Activated CD8-positive, alpha-beta memory T cell treated with anti-CD3 and anti-CD28 coated beads, Interleukin-2, amount 10 ng/mL, durations not matched to agents 7 days and 5 days (primary cell): ENCODE results near the gene FNDC10. TPM values are rescaled to one million over a fixed set of nuclear protein-coding genes. Genes with fewer than 3 reads are reported as not detected.
"Not testable (repeated sequence)": the region's sequence is repeated elsewhere in the genome, so short reads cannot be mapped to it uniquely, and the experiment has no call there.

Experiments used
- ATAC-seq: fragments of 150-1000 bp; cut with Tn5 transposase; one replicate; pipeline ENCODE4 v1.10.0; 2021; ENCODE audit warnings: moderate library complexity
- CTCF ChIA-PET: fragments of 350-600 bp; sonication (Branson Sonifier 250); formaldehyde crosslinking; loops from one replicate; lab custom pipeline; 2021; ENCODE audit warnings: antibody characterized with exemption; lab: Charles Lee
- DNase-seq: peaks from one replicate; pipeline ENCODE4 v3.0.0-alpha.2; 2020
- H3K27ac Mint-ChIP-seq: one replicate; pipeline ENCODE4 v1.8.0; 2021; ENCODE audit warnings: mild to moderate bottlenecking, mixed read lengths
- H3K27me3 Mint-ChIP-seq: one replicate; pipeline ENCODE4 v1.8.0; 2021; ENCODE audit warnings: mixed read lengths
- H3K36me3 Mint-ChIP-seq: one replicate; pipeline ENCODE4 v1.8.0; 2021; ENCODE audit warnings: mild to moderate bottlenecking, mixed read lengths
- H3K4me1 Mint-ChIP-seq: one replicate; pipeline ENCODE4 v1.8.0; 2021; ENCODE audit warnings: mixed read lengths
- H3K4me3 Mint-ChIP-seq: one replicate; pipeline ENCODE4 v1.8.0; 2021; ENCODE audit warnings: mild to moderate bottlenecking, moderate library complexity, mixed read lengths
- H3K9me3 Mint-ChIP-seq: one replicate; pipeline ENCODE4 v1.8.0; 2022; ENCODE audit warnings: low read depth, mixed read lengths
- total RNA-seq, 2 experiments: library from RNA; stranded (reverse); gene quantifications; one replicate each; pipeline ENCODE4 v1.2.3, GENCODE V29; 2021

Gene FNDC10
- total RNA-seq, result 1 to 10 TPM; 3.1 to 4.4 TPM

GRCh38 chr1:1599935-1600860, at the start of gene FNDC10:
TSS of gene FNDC10 (minus strand) at chr1:1600135. CDS start at chr1:1600015, 120 bp downstream.
- Mint-ChIP-seq H3K9me3 (no peaks in the 10 kb centered on the region), H3K4me1 (peaks cover 6% of the 10 kb centered on the region), H3K27me3 (peaks cover 19% of the 10 kb centered on the region), H3K4me3 (peak within 1 kb of the TSS; percentile 48), H3K36me3 (no peaks in the 10 kb centered on the region), H3K27ac (no peak within 1 kb of the TSS)
- no peak for ATAC-seq
- CTCF ChIA-PET, result no interaction called here
- no peak for DNase-seq

- H3K27me3 Mint-ChIP-seq, ATAC-seq, H3K9me3 Mint-ChIP-seq, H3K27ac Mint-ChIP-seq, CTCF ChIA-PET, DNase-seq, H3K4me1 Mint-ChIP-seq, H3K4me3 Mint-ChIP-seq: not testable (repeated sequence)
- H3K36me3 Mint-ChIP-seq, result peaks cover 44% of the 10 kb centered on the region
These were observed 48.3 kb upstream of the FNDC10 start for GRCh38 chr1:1648265-1648664.

- H3K27me3 Mint-ChIP-seq, H3K9me3 Mint-ChIP-seq, DNase-seq, H3K27ac Mint-ChIP-seq, ATAC-seq, H3K4me1 Mint-ChIP-seq, CTCF ChIA-PET, H3K4me3 Mint-ChIP-seq: not testable (repeated sequence)
- peaks cover 43% of the 10 kb centered on the region for H3K36me3 Mint-ChIP-seq
These were observed 47.8 kb upstream of the FNDC10 start for GRCh38 chr1:1647567-1648241.

- peaks cover 34% of the 10 kb centered on the region for H3K36me3 Mint-ChIP-seq
- CTCF ChIA-PET, DNase-seq, H3K9me3 Mint-ChIP-seq, H3K27me3 Mint-ChIP-seq, H3K27ac Mint-ChIP-seq, H3K4me1 Mint-ChIP-seq, ATAC-seq, H3K4me3 Mint-ChIP-seq: not testable (repeated sequence)
These were observed 46.4 kb upstream of the FNDC10 start for GRCh38 chr1:1646326-1646725.

GRCh38 chr1:1640711-1641461, 41.0 kb upstream of the FNDC10 start:
- H3K4me1 Mint-ChIP-seq, H3K27ac Mint-ChIP-seq, H3K4me3 Mint-ChIP-seq, H3K36me3 Mint-ChIP-seq, ATAC-seq, DNase-seq, H3K27me3 Mint-ChIP-seq, CTCF ChIA-PET, H3K9me3 Mint-ChIP-seq: not testable (repeated sequence)

- H3K4me1 Mint-ChIP-seq, H3K9me3 Mint-ChIP-seq, DNase-seq, H3K27me3 Mint-ChIP-seq, ATAC-seq, CTCF ChIA-PET, H3K27ac Mint-ChIP-seq, H3K36me3 Mint-ChIP-seq, H3K4me3 Mint-ChIP-seq: not testable (repeated sequence)
These were observed 40.1 kb upstream of the FNDC10 start for GRCh38 chr1:1640081-1640480.

- H3K4me3 Mint-ChIP-seq, H3K9me3 Mint-ChIP-seq, H3K27me3 Mint-ChIP-seq, H3K4me1 Mint-ChIP-seq, CTCF ChIA-PET, H3K36me3 Mint-ChIP-seq, ATAC-seq, DNase-seq, H3K27ac Mint-ChIP-seq: not testable (repeated sequence)
These were observed 39.4 kb upstream of the FNDC10 start for GRCh38 chr1:1639368-1639767.

- H3K9me3 Mint-ChIP-seq, H3K4me3 Mint-ChIP-seq, H3K27me3 Mint-ChIP-seq, H3K36me3 Mint-ChIP-seq, CTCF ChIA-PET, H3K4me1 Mint-ChIP-seq, ATAC-seq, DNase-seq, H3K27ac Mint-ChIP-seq: not testable (repeated sequence)
These were observed 38.6 kb upstream of the FNDC10 start for GRCh38 chr1:1638528-1638927.

GRCh38 chr1:1637479-1637875, 37.5 kb upstream of the FNDC10 start:
- H3K4me1 Mint-ChIP-seq, H3K27ac Mint-ChIP-seq, H3K27me3 Mint-ChIP-seq, H3K9me3 Mint-ChIP-seq, H3K36me3 Mint-ChIP-seq, H3K4me3 Mint-ChIP-seq, CTCF ChIA-PET, ATAC-seq, DNase-seq: not testable (repeated sequence)

- CTCF ChIA-PET, H3K27me3 Mint-ChIP-seq, H3K9me3 Mint-ChIP-seq, H3K27ac Mint-ChIP-seq, ATAC-seq, DNase-seq, H3K4me1 Mint-ChIP-seq, H3K36me3 Mint-ChIP-seq, H3K4me3 Mint-ChIP-seq: not testable (repeated sequence)
These were observed 36.9 kb upstream of the FNDC10 start for GRCh38 chr1:1636621-1637478.

- H3K9me3 Mint-ChIP-seq, ATAC-seq, H3K27me3 Mint-ChIP-seq, H3K36me3 Mint-ChIP-seq, H3K4me3 Mint-ChIP-seq, H3K27ac Mint-ChIP-seq, CTCF ChIA-PET, H3K4me1 Mint-ChIP-seq, DNase-seq: not testable (repeated sequence)
These were observed 34.7 kb upstream of the FNDC10 start for GRCh38 chr1:1634613-1635012.

GRCh38 chr1:1633409-1633808, 33.5 kb upstream of the FNDC10 start:
- H3K9me3 Mint-ChIP-seq, CTCF ChIA-PET, H3K27me3 Mint-ChIP-seq, H3K36me3 Mint-ChIP-seq, ATAC-seq, DNase-seq, H3K27ac Mint-ChIP-seq, H3K4me3 Mint-ChIP-seq, H3K4me1 Mint-ChIP-seq: not testable (repeated sequence)
